Right atrium auricular region (tissue), 2 donors: ENCODE results near the gene REELD1. TPM values are rescaled to one million over a fixed set of nuclear protein-coding genes. Genes with fewer than 3 reads are reported as not detected.

ENCODE experiments used
- DNase-seq: peaks from one replicate; pipeline ENCODE4 v3.0.0-alpha.2; 2019; ENCODE audit warnings: low spot score
- H3K27ac ChIP-seq, 2 donors: fragments of 200-600 bp; sonication (generic); 1 replicate in 1 of 2; 2 replicates in 1 of 2; pipeline ENCODE4 v1.5.1; 2016 to 2019
- H3K27me3 ChIP-seq, 2 donors: fragments of 200-600 bp; sonication (generic); one replicate each; pipeline versions ENCODE4 v1.5.1 to v1.6.0; 2017 to 2019
- H3K36me3 ChIP-seq: fragments of 200-600 bp; sonication (generic); one replicate; pipeline ENCODE4 v1.5.1; 2016
- H3K4me1 ChIP-seq, 2 donors: fragments of 200-600 bp; sonication (generic); one replicate each; pipeline versions ENCODE4 v1.5.1 to v1.6.0; 2017 to 2019
- H3K4me3 ChIP-seq, 2 donors: fragments of 200-600 bp; sonication (generic); 1 replicate in 1 of 2; 2 replicates in 1 of 2; pipeline ENCODE4 v1.5.1; 2017 to 2019; ENCODE audit warnings: mild to moderate bottlenecking in 1 of 2, moderate library complexity in 1 of 2
- H3K9me3 ChIP-seq, 2 donors: fragments of 200-600 bp; sonication (generic); one replicate each; pipeline ENCODE4 v1.5.1; 2019
- total RNA-seq, 2 donors: library from RNA; depleted of rRNA; stranded (reverse); fragments of >200 nt; gene quantifications; one replicate each; pipeline ENCODE4 v1.1.0, GENCODE V29; 2016
- TF ChIP-seq, protein P1 (sequence below), 2 donors: fragments of 200-600 bp; sonication (generic); IDR thresholded peaks; one replicate each; pipeline ENCODE4 v1.5.1; 2019; ENCODE audit warnings: antibody characterized with exemption in 2 of 2

The REELD1 gene
- total RNA-seq, 2 donors from 2014 or later, result 0.71 TPM; not detected in 1

DNA sequence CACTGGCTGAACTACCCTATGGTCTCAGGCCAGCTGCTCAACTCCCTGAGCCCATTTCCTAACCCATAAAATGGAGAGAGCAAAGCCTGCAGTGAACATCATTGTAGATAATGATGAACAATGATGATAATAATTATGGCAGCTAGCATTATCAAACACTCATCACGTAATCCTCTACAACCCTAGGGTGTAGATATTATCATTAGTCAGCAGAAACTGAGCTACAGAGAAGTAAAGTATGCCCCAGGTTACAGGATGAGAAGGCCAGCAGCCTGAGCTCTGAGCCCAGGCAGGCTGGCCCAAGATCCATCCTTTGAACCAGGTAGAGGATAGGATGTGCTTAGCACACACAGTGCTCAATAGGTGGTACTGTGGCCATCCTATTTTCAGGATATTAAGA, 43.2 kb downstream of the REELD1 start:
- Histone ChIP-seq H3K27me3 (no peaks in the 10 kb centered on the region), H3K36me3 (no peaks in the 10 kb centered on the region), H3K9me3 (no peaks in the 10 kb centered on the region), H3K4me3 (no peak overlapping the region), H3K27ac (no peak overlapping the region), H3K4me1 (no peaks in the 10 kb centered on the region)
- TF ChIP-seq, protein P1, sequence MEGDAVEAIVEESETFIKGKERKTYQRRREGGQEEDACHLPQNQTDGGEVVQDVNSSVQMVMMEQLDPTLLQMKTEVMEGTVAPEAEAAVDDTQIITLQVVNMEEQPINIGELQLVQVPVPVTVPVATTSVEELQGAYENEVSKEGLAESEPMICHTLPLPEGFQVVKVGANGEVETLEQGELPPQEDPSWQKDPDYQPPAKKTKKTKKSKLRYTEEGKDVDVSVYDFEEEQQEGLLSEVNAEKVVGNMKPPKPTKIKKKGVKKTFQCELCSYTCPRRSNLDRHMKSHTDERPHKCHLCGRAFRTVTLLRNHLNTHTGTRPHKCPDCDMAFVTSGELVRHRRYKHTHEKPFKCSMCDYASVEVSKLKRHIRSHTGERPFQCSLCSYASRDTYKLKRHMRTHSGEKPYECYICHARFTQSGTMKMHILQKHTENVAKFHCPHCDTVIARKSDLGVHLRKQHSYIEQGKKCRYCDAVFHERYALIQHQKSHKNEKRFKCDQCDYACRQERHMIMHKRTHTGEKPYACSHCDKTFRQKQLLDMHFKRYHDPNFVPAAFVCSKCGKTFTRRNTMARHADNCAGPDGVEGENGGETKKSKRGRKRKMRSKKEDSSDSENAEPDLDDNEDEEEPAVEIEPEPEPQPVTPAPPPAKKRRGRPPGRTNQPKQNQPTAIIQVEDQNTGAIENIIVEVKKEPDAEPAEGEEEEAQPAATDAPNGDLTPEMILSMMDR (IDR thresholded peaks at IDR 0.05), result no peak
- DNase-seq, result no peak

DNA sequence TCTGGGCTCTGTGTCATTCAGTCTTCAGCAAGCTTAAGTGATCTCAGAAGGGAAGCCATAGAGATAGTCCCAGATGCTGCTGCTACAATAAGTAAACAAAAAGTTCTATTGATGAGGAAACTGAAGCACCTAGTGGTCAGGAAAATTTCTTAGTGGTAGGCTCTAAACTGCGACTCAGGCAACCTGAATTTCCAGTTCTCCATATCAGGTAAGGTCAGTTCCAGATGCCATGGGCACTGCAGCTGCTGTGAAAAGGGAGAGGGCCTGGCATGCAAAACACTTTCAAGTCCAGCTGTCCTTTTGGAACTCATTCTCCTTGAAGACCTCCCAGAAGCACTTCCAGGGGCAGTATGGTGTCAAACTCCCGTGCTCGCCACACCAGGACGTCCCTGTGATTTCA, 46.2 kb downstream of the REELD1 start:
- no peaks in the 10 kb centered on the region for H3K9me3 ChIP-seq
- TF ChIP-seq, protein P1 (IDR thresholded peaks at IDR 0.05), result no peak
- DNase-seq, result no peak
- no peaks in the 10 kb centered on the region for H3K4me1 ChIP-seq
- H3K27ac ChIP-seq, result no peak overlapping the region
- no peak overlapping the region for H3K4me3 ChIP-seq
- no peaks in the 10 kb centered on the region for H3K27me3 ChIP-seq
- no peaks in the 10 kb centered on the region for H3K36me3 ChIP-seq

- Histone ChIP-seq H3K4me1 (no peaks in the 10 kb centered on the region), H3K9me3 (no peaks in the 10 kb centered on the region), H3K27me3 (no peaks in the 10 kb centered on the region), H3K27ac (no peak overlapping the region), H3K36me3 (no peaks in the 10 kb centered on the region), H3K4me3 (no peak overlapping the region)
- TF ChIP-seq, protein P1 (IDR thresholded peaks at IDR 0.05), result no peak
- no peak for DNase-seq
These were observed 46.7 kb downstream of the REELD1 start for GRCh38 chr4:146261041-146261440.

DNA sequence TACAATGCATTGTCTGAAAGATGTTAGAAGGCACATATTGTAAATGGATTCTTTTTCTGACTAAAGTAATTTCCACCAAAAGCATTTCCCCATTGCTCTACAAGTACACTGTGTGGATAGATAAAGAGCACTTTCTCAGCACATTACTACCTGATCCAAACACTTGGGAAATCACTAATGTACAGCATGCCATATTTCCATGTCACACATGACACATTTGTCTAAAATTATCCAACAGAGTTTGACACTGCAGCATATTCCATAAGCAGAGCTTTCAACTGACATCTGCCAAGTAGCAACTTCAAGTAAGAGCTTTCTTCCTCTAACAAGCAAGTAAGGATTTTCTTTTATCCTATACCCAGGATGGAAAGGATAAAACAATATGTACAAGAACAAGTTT, 49.5 kb downstream of the REELD1 start:
- no peaks in the 10 kb centered on the region for H3K4me1 ChIP-seq
- no peaks in the 10 kb centered on the region for H3K27me3 ChIP-seq
- H3K9me3 ChIP-seq, result no peaks in the 10 kb centered on the region
- TF ChIP-seq, protein P1 (IDR thresholded peaks at IDR 0.05), result no peak
- no peak overlapping the region for H3K27ac ChIP-seq
- H3K36me3 ChIP-seq, result no peaks in the 10 kb centered on the region
- no peak for DNase-seq
- H3K4me3 ChIP-seq, result no peak overlapping the region

DNA sequence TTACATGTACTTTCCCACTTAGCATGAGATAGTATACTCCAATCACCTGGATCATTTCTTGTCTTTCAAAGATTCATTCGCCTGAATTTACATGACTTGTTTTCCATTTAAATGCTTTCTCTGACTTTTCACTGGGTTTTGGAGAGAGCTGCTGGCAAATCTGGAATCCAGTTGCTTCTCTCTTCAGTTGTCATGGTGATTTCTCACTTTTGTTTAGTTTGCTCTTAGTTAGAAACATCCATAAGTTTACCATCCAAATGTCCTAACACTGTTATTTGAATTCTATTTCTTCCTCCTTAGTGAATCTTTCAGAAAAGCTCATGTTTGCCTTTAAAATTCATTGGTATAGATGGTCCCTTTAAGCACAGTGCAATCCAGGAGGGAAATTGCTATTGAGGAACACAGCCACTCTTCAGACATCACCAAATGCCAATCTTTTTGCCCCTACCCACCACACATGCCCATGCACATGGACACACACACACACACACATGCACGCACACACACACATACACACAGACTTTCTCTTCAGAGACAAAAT, 51.7 kb downstream of the REELD1 start:
- no peak overlapping the region for H3K4me3 ChIP-seq
- DNase-seq, result no peak
- no peak overlapping the region for H3K27ac ChIP-seq
- H3K9me3 ChIP-seq, result no peaks in the 10 kb centered on the region
- TF ChIP-seq, protein P1 (IDR thresholded peaks at IDR 0.05), result no peak
- no peaks in the 10 kb centered on the region for H3K27me3 ChIP-seq
- H3K4me1 ChIP-seq, result no peaks in the 10 kb centered on the region
- no peaks in the 10 kb centered on the region for H3K36me3 ChIP-seq

- H3K27ac ChIP-seq, result no peak overlapping the region
These were observed 53.5 kb downstream of the REELD1 start for GRCh38 chr4:146267826-146268225.

More at GRCh38 chr4:146267826-146268225, 53.5 kb downstream of the REELD1 start:
- H3K27me3 ChIP-seq, result no peaks in the 10 kb centered on the region
- no peaks in the 10 kb centered on the region for H3K9me3 ChIP-seq
- DNase-seq, result no peak
- no peak overlapping the region for H3K4me3 ChIP-seq
- no peaks in the 10 kb centered on the region for H3K36me3 ChIP-seq
- TF ChIP-seq, protein P1 (IDR thresholded peaks at IDR 0.05), result no peak
- H3K4me1 ChIP-seq, result no peaks in the 10 kb centered on the region
